ENCODE data around the gene FAM3D.

FAM3D gene

GRCh38 chr3:58606693-58607092 lies 59.9 kb downstream of the FAM3D start:
- Histone ChIP-seq H3K9me3 (ENCODE audit: control insufficient read depth, low read length) (no peaks in the 10 kb centered on the region), H3K27me3 (ENCODE audit: control insufficient read depth, insufficient read depth, low read length, poor library complexity, severe bottlenecking) (no peaks in the 10 kb centered on the region), H3K27ac (ENCODE audit: insufficient read depth, low read depth, low read length, poor library complexity, severe bottlenecking) (no peak overlapping the region), H3K4me1 (ENCODE audit: control insufficient read depth, insufficient read depth, low read length) (no peaks in the 10 kb centered on the region), H3K4me3 (ENCODE audit: insufficient read depth, low read depth, low read length) (no peak overlapping the region), H3K36me3 (ENCODE audit: control insufficient read depth, insufficient read depth, low read length) (no peaks in the 10 kb centered on the region)
- 92 to 93% methylated on average over 1 of the region's 1 CpG for WGBS, 2 experiments

DNA sequence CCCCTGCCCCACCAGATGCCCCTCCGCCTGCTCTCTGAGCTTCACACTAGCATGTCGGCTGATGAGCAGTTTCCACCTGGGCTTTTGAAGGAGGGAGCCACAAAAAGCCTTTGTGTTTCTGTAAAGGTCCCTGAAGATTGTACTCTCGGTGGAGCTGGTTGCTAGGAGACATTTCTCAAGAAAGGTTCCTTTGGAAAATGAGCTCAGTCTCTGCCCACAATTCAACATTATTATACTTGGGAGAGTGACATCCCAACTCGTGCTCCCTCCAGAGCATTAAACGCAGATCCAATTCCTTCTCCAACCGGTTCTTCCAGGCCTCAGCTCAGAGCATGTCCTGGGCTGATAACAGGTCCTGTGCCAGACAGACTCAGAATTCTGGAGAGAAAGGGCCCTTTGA lies 62.5 kb downstream of the FAM3D start:
- H3K36me3 ChIP-seq (ENCODE audit: control insufficient read depth, insufficient read depth, low read length) = no peaks in the 10 kb centered on the region
- H3K4me1 ChIP-seq (ENCODE audit: control insufficient read depth, insufficient read depth, low read length) = no peaks in the 10 kb centered on the region
- no peaks in the 10 kb centered on the region for H3K9me3 ChIP-seq (ENCODE audit: control insufficient read depth, low read length)
- no peaks in the 10 kb centered on the region for H3K27me3 ChIP-seq (ENCODE audit: control insufficient read depth, insufficient read depth, low read length, poor library complexity, severe bottlenecking)
- 74 to 81% methylated on average over 6 of the region's 6 CpGs for WGBS, 2 experiments
- H3K4me3 ChIP-seq (ENCODE audit: insufficient read depth, low read depth, low read length) = no peak overlapping the region
- H3K27ac ChIP-seq (ENCODE audit: insufficient read depth, low read depth, low read length, poor library complexity, severe bottlenecking) = no peak overlapping the region

- Histone ChIP-seq H3K4me3 (ENCODE audit: insufficient read depth, low read depth, low read length) (no peak overlapping the region), H3K9me3 (ENCODE audit: control insufficient read depth, low read length) (no peaks in the 10 kb centered on the region), H3K27me3 (ENCODE audit: control insufficient read depth, insufficient read depth, low read length, poor library complexity, severe bottlenecking) (no peaks in the 10 kb centered on the region), H3K27ac (ENCODE audit: insufficient read depth, low read depth, low read length, poor library complexity, severe bottlenecking) (no peak overlapping the region), H3K4me1 (ENCODE audit: control insufficient read depth, insufficient read depth, low read length) (no peaks in the 10 kb centered on the region), H3K36me3 (ENCODE audit: control insufficient read depth, insufficient read depth, low read length) (no peaks in the 10 kb centered on the region)
These were observed 63.0 kb downstream of the FAM3D start for GRCh38 chr3:58603606-58604005.

DNA sequence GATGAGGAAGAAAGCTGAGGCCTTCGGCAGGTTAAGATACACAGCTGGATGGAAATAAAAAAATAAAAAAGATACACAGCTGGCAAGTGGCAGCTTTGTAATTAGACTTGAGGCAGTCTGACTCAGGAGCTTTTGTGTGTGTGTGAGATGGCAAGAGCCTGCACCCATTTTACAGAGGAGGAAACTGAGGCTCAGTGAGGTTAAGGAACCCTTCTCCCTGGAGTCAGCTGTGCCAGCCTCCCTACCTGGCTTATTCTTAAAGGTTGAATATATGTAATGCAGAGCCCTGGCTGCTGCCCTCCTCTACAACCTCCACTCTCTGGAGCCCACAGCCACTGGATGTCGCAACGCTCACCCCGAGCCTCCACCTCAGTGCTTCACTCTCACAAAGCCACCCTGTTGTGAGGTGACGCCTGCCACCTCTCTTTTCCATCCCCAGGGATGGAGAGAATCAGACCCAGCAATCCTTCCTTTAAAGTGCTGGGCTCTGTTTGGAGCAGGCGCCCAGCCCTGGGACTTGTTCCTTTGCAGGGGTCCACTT lies 68.7 kb downstream of the FAM3D start:
- Histone ChIP-seq H3K36me3 (ENCODE audit: control insufficient read depth, insufficient read depth, low read length) (no peaks in the 10 kb centered on the region), H3K27me3 (ENCODE audit: control insufficient read depth, insufficient read depth, low read length, poor library complexity, severe bottlenecking) (no peaks in the 10 kb centered on the region), H3K4me3 (ENCODE audit: insufficient read depth, low read depth, low read length) (no peak overlapping the region), H3K9me3 (ENCODE audit: control insufficient read depth, low read length) (no peaks in the 10 kb centered on the region), H3K4me1 (ENCODE audit: control insufficient read depth, insufficient read depth, low read length) (no peaks in the 10 kb centered on the region), H3K27ac (ENCODE audit: insufficient read depth, low read depth, low read length, poor library complexity, severe bottlenecking) (no peak overlapping the region)
- WGBS, 2 experiments = 85 to 86% methylated on average over 6 of the region's 6 CpGs

DNA sequence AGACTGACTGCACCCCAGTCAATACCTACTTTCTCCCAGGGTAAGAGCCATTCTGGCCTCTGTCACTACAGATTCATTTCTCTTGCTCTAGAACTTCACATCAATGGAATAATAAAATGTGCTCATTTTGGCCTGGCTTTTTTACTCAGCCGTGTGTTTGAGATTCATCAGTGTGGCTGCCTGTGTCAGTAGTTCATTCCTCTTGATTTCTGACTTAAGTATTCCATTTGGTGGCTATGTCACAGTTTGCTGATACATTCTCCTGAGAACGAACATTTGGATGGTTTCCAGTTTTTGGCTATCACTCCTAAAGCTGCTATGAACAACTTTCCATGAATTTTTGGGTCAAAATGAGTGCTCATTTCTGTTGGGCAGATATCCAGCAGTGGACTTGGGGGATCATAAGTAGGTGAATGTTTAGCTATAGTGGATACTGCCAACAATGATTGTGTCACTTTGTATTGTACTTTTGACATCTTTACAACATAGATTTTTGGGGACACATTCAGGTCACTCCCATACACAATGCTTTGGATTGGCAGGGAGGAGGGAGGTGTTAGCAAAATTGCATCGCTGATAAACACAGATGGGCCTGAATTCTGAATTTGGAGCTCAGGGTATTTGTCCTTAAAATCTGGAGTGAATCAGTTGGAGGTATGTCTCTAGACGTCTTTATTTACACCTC lies 69.6 kb downstream of the FAM3D start:
- H3K27me3 ChIP-seq (ENCODE audit: control insufficient read depth, insufficient read depth, low read length, poor library complexity, severe bottlenecking) = no peaks in the 10 kb centered on the region
- no peak overlapping the region for H3K27ac ChIP-seq (ENCODE audit: insufficient read depth, low read depth, low read length, poor library complexity, severe bottlenecking)
- H3K36me3 ChIP-seq (ENCODE audit: control insufficient read depth, insufficient read depth, low read length) = no peaks in the 10 kb centered on the region
- no peak overlapping the region for H3K4me3 ChIP-seq (ENCODE audit: insufficient read depth, low read depth, low read length)
- no peaks in the 10 kb centered on the region for H3K9me3 ChIP-seq (ENCODE audit: control insufficient read depth, low read length)
- WGBS, 2 experiments = 91 to 97% methylated on average over 3 to 4 of the region's 4 CpGs
- H3K4me1 ChIP-seq (ENCODE audit: control insufficient read depth, insufficient read depth, low read length) = no peaks in the 10 kb centered on the region

- 90 to 96% methylated on average over 5 of the region's 5 CpGs for WGBS, 2 experiments
These were observed 72.5 kb downstream of the FAM3D start for GRCh38 chr3:58594117-58594516.

GRCh38 chr3:58591517-58592510 lies 74.8 kb downstream of the FAM3D start:
- Histone ChIP-seq H3K27ac (ENCODE audit: insufficient read depth, low read depth, low read length, poor library complexity, severe bottlenecking) (no peak overlapping the region), H3K4me3 (ENCODE audit: insufficient read depth, low read depth, low read length) (no peak overlapping the region), H3K4me1 (ENCODE audit: control insufficient read depth, insufficient read depth, low read length) (peaks cover 2% of the 10 kb centered on the region), H3K9me3 (ENCODE audit: control insufficient read depth, low read length) (no peaks in the 10 kb centered on the region), H3K27me3 (ENCODE audit: control insufficient read depth, insufficient read depth, low read length, poor library complexity, severe bottlenecking) (peaks cover 15% of the 10 kb centered on the region), H3K36me3 (ENCODE audit: control insufficient read depth, insufficient read depth, low read length) (no peaks in the 10 kb centered on the region)
- WGBS, 2 experiments = 87 to 88% methylated on average over 6 of the region's 6 CpGs

More at GRCh38 chr3:58594117-58594516, 72.5 kb downstream of the FAM3D start:
- Histone ChIP-seq H3K4me1 (ENCODE audit: control insufficient read depth, insufficient read depth, low read length) (peaks cover 2% of the 10 kb centered on the region), H3K4me3 (ENCODE audit: insufficient read depth, low read depth, low read length) (no peak overlapping the region), H3K27ac (ENCODE audit: insufficient read depth, low read depth, low read length, poor library complexity, severe bottlenecking) (no peak overlapping the region), H3K27me3 (ENCODE audit: control insufficient read depth, insufficient read depth, low read length, poor library complexity, severe bottlenecking) (no peaks in the 10 kb centered on the region), H3K9me3 (ENCODE audit: control insufficient read depth, low read length) (no peaks in the 10 kb centered on the region), H3K36me3 (ENCODE audit: control insufficient read depth, insufficient read depth, low read length) (no peaks in the 10 kb centered on the region)

- H3K4me3 ChIP-seq (ENCODE audit: insufficient read depth, low read depth, low read length) = no peak overlapping the region
- no peak overlapping the region for H3K27ac ChIP-seq (ENCODE audit: insufficient read depth, low read depth, low read length, poor library complexity, severe bottlenecking)
- WGBS, 2 experiments = 46 to 48% methylated on average over 3 of the region's 3 CpGs
- peaks cover 17% of the 10 kb centered on the region for H3K4me1 ChIP-seq (ENCODE audit: control insufficient read depth, insufficient read depth, low read length)
- no peaks in the 10 kb centered on the region for H3K36me3 ChIP-seq (ENCODE audit: control insufficient read depth, insufficient read depth, low read length)
- peaks cover 48% of the 10 kb centered on the region for H3K27me3 ChIP-seq (ENCODE audit: control insufficient read depth, insufficient read depth, low read length, poor library complexity, severe bottlenecking)
- H3K9me3 ChIP-seq (ENCODE audit: control insufficient read depth, low read length) = no peaks in the 10 kb centered on the region
These were observed 78.5 kb downstream of the FAM3D start for GRCh38 chr3:58588030-58588614.

GRCh38 chr3:58586776-58587192 lies 79.8 kb downstream of the FAM3D start:
- Histone ChIP-seq H3K27ac (ENCODE audit: insufficient read depth, low read depth, low read length, poor library complexity, severe bottlenecking) (no peak overlapping the region), H3K27me3 (ENCODE audit: control insufficient read depth, insufficient read depth, low read length, poor library complexity, severe bottlenecking) (peaks cover 53% of the 10 kb centered on the region), H3K4me1 (ENCODE audit: control insufficient read depth, insufficient read depth, low read length) (peaks cover 27% of the 10 kb centered on the region), H3K36me3 (ENCODE audit: control insufficient read depth, insufficient read depth, low read length) (no peaks in the 10 kb centered on the region), H3K9me3 (ENCODE audit: control insufficient read depth, low read length) (no peaks in the 10 kb centered on the region), H3K4me3 (ENCODE audit: insufficient read depth, low read depth, low read length) (no peak overlapping the region)
- WGBS, 2 experiments = 5 to 6% methylated on average over 44 of the region's 44 CpGs

DNA sequence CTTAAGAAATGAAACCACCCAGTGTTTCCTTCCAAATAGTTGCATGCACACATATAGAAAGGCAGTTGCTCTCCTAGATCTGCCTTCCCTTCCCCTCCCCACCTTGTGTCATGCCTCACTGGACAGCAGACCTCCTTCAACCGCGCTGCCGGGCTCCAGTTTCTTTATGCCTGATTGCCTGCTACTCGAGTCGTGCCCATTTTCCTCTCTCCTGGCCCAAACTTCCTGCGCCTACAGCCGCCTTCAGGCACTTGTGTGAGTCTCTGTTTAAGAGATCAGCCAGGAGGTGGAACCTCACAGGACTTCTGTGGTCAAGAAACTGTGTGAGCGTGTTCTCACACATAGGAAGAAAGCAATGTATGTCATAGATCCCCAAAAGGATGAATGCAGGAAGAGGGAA lies 80.6 kb downstream of the FAM3D start:
- H3K27me3 ChIP-seq (ENCODE audit: control insufficient read depth, insufficient read depth, low read length, poor library complexity, severe bottlenecking) = peaks cover 53% of the 10 kb centered on the region
- WGBS, 2 experiments = 38 to 41% methylated on average over 8 of the region's 8 CpGs
- no peak overlapping the region for H3K4me3 ChIP-seq (ENCODE audit: insufficient read depth, low read depth, low read length)
- H3K4me1 ChIP-seq (ENCODE audit: control insufficient read depth, insufficient read depth, low read length) = peaks cover 31% of the 10 kb centered on the region
- no peaks in the 10 kb centered on the region for H3K36me3 ChIP-seq (ENCODE audit: control insufficient read depth, insufficient read depth, low read length)
- H3K27ac ChIP-seq (ENCODE audit: insufficient read depth, low read depth, low read length, poor library complexity, severe bottlenecking) = no peak overlapping the region
- no peaks in the 10 kb centered on the region for H3K9me3 ChIP-seq (ENCODE audit: control insufficient read depth, low read length)

Data from ectodermal cell (in vitro differentiated cells).